ENCODE data around the gene FHIT.

- no peak for TF ChIP-seq CTCF (IDR thresholded peaks at IDR 0.05)
- TF ChIP-seq EZH2phosphoT487 (IDR thresholded peaks at IDR 0.05): no peak
- TF ChIP-seq EZH2 (IDR thresholded peaks at IDR 0.05): no peak
These were observed 534.7 kb downstream of the FHIT start for GRCh38 chr3:60716573-60716972.

All from neural progenitor cell (in vitro differentiated cells).